ES-I3 (cell line): Measurements from ENCODE around the gene SLC29A1.
"Not testable (repeated sequence)": the region's sequence is repeated elsewhere in the genome, so short reads cannot be mapped to it uniquely, and the experiment has no call there.

Source experiments
- H3K36me3 ChIP-seq: 2 replicates; pipeline ENCODE4 v1.6.1; 2013; ENCODE audit warnings: mild to moderate bottlenecking, low read length, control low read depth, moderate library complexity; ENCODE audit not compliant: insufficient read depth
- H3K4me1 ChIP-seq: 2 replicates; pipeline ENCODE4 v1.6.1; 2013; ENCODE audit warnings: mild to moderate bottlenecking, control low read depth, low read length; ENCODE audit not compliant: insufficient read depth
- H3K9ac ChIP-seq: 2 replicates; pipeline ENCODE4 v1.6.1; 2013; ENCODE audit warnings: low read depth, mild to moderate bottlenecking, low read length, moderate library complexity
- H3K9me3 ChIP-seq: 2 replicates; pipeline ENCODE4 v1.6.1; 2013; ENCODE audit warnings: mild to moderate bottlenecking, low read length, moderate library complexity; ENCODE audit not compliant: control insufficient read depth, insufficient read depth

The SLC29A1 gene

DNA sequence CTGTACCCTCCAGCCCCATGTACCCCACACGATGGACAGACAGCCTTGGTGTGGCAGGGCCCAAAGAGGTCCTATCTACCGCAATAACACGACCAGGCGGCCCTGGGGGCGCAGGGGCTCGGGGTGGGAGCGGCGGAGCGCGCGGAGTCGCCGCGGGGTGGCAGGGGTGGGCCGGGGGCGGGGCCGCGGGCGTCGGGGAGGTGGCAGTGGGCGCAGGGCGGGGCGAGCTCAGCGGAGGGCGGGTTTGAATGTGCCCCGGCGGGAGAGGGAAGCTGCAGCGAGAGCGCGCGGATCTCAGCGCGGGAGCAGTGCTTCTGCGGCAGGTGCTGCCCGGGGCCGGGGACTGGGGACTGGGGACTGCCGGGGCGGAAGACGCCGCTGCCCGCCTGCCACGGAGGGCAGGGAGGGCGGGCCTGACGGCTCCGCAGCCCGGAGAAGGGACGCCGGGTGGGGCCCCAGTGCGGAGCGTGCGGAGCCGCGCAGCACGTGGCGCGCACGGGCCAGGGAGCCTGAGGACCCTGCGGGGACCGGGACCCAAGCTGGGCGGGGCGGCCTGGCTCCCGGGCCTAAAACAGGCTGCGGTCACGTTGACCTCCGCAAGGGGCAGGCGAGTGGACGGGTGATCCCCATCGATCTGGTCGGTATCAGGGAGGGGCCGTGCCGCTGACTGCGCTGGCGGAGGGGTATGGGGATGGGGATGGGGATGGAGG is at the start of gene SLC29A1:
Gene SLC29A1, plus strand, starts transcription at position 277 of the 710 bp plus-strand sequence. CDS start 3,719 bp downstream, outside the sequence.
- Histone ChIP-seq H3K36me3 (no peaks in the 10 kb centered on the region), H3K4me1 (peaks cover 47% of the 10 kb centered on the region; the same call in 1 of the 2 replicates), H3K9me3 (no peaks in the 10 kb centered on the region), H3K9ac (peak within 1 kb of the TSS; percentile 55; the same call in 1 of the 2 replicates)

DNA sequence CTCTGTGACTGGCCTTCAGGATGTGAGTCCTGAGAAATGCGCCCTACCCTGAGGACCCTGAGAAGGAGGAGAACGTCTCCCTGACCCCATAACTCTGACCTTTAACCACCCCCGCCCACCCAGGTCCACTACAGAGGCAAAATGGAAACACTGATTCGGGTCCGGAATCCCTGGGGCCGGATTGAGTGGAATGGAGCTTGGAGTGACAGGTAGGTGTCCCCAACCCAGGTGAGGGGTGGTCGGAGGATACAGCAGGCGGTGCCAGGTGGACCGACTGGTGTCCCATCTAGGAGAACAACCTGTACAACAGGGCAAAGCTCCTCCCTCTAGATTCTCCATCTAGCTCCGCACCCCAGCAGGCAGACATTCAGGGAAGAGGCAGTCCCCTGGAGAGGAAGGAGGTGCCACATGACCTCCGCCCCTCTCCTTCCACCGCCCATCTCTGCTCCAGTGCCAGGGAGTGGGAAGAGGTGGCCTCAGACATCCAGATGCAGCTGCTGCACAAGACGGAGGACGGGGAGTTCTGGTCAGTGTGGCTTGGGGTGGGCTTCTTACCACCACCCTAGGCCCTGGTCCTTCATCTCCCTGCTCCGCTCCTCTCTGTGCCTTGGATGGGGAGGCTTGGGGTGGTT is 47.1 kb upstream of the SLC29A1 start:
- Histone ChIP-seq H3K9ac (no peak overlapping the region), H3K36me3 (no peaks in the 10 kb centered on the region), H3K4me1 (peaks cover 16% of the 10 kb centered on the region; the same call in 1 of the 2 replicates), H3K9me3 (no peaks in the 10 kb centered on the region)

DNA sequence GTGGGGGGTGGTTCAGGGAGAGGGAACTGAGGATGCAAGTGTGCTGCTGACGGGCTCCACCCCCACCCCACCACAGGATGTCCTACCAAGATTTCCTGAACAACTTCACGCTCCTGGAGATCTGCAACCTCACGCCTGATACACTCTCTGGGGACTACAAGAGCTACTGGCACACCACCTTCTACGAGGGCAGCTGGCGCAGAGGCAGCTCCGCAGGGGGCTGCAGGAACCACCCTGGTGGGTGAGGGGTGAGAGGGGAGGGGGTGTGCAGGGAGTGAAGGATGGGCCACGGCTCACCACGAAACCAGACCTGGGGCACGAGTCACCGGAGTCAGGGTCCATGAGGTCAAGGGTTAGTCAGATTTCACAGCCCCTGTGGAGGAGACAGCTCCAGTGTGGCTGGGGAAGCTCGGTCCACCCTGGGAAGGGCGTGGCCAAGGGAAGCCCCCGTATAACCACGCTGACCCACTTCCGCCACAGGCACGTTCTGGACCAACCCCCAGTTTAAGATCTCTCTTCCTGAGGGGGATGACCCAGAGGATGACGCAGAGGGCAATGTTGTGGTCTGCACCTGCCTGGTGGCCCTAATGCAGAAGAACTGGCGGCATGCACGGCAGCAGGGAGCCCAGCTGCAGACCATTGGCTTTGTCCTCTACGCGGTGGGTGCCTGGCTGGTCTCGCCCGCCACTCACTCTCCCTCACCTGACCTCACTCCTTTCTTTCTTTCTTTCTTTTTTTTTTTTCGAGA is 46.5 kb upstream of the SLC29A1 start:
- H3K4me1 ChIP-seq = peaks cover 16% of the 10 kb centered on the region; the same call in 1 of the 2 replicates
- H3K9ac ChIP-seq = no peak overlapping the region
- H3K36me3 ChIP-seq = no peaks in the 10 kb centered on the region
- H3K9me3 ChIP-seq = no peaks in the 10 kb centered on the region

DNA sequence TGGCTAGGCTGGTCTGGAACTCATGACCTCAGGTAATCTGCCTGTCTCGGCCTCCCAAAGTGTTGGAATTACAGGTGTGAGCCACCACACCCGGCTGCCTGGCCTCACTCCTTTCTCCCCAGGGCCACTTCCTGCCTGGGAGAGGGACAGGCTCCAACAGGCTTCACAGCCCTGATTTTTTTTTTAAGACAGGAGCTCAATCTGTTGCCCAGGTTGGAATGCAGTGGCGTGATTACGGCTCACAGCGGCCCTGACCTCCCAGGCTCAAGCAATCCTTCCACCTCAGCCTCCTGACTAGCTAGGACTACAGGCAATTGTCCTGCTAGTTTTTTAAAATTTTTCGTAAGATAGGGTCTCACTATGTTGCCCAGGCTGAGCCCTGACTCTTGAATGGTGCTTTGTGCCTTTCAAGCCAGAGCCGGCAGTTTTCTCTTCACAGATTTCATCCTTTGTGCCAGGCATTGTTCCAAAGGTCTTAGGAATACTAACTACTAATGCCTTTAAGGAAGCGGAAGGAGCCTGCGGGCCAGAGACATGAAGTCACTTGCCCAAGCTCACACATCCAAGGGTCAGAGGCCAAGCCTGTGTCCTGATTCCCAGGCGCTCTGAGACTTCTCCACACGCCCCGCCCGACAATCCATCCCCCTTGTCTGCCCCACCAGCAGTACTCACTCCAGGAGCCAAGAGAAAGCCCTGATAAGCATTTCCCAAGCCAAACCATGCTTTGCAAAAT is 45.5 kb upstream of the SLC29A1 start:
- no peak overlapping the region for H3K9ac ChIP-seq
- no peaks in the 10 kb centered on the region for H3K36me3 ChIP-seq
- H3K9me3 ChIP-seq = no peaks in the 10 kb centered on the region
- peaks cover 15% of the 10 kb centered on the region; the same call in 1 of the 2 replicates for H3K4me1 ChIP-seq

DNA sequence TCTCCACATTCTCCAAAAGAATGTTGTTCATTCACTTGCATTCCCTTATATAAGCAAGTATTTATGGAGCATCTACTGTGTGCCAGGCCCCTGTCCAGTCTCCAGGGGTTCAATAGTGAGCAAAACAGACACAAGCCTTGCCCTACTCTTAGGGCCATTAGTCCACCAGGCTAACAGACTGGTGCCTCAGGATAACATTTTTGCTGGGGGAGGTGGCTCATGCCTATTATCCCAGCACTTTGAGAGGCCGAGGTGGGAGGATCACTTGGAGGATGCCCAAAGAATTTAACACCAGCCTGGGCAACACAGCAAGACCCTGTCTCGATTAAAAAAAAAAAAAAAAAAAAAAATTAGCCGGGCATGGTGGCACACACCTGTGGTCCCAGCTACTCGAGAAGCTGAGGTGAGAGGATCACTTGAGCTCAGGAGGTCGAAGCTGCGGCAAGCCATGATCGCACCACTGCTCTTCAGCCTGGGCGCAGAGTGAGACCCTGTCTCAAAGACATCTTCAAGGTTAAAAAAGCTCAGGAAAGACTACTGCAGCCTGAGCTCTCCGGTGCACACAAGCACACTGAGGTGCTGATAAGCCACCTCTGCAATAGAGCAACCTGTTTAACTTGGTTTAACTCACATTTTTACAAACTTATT is 44.8 kb upstream of the SLC29A1 start:
- Histone ChIP-seq H3K9me3 (no peaks in the 10 kb centered on the region), H3K9ac (no peak overlapping the region), H3K36me3 (no peaks in the 10 kb centered on the region), H3K4me1 (peaks cover 17% of the 10 kb centered on the region)

DNA sequence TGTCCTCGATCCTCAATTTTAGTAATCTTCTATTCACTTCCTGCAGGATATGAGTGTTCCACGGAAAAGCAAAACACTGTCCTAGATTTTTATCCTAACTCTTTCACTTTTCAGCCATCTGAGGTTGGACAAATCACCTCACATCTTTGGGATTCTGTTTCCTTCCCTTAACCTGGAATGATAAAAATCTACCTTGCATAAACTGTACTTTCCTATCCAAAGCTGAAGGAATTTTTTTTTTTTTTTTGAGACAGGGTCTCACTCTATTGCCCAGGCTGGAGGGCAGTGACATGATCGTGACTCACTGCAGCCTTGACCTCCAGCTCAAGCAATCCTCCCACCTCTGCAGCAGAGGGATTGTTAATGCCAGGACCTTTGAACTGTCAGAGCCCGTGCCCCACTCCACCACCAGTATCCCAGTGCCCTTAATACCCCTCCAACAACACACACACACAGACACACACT is 44.3 kb upstream of the SLC29A1 start:
- H3K4me1 ChIP-seq = peaks cover 22% of the 10 kb centered on the region
- no peaks in the 10 kb centered on the region for H3K36me3 ChIP-seq
- no peak overlapping the region for H3K9ac ChIP-seq
- H3K9me3 ChIP-seq = no peaks in the 10 kb centered on the region

DNA sequence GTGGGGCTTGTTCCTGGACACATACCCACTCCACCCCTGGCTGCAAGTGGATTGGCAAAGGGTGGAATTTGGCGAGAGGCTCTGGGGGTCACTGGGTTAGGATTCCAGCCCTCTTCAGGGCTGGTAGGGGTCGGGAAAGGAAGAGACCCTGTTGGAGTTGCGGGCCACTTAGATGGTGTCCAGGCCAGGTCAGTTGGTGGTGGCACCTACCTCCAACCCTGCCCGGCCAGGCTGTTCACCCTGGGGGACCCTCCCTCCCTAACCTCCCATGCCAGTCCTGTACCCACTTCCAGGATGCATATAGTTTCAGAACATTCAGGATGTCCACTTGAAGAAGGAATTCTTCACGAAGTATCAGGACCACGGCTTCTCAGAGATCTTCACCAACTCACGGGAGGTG is 43.7 kb upstream of the SLC29A1 start:
- H3K9me3 ChIP-seq = no peaks in the 10 kb centered on the region
- no peaks in the 10 kb centered on the region for H3K36me3 ChIP-seq
- H3K4me1 ChIP-seq = peaks cover 22% of the 10 kb centered on the region
- H3K9ac ChIP-seq = no peak overlapping the region

DNA sequence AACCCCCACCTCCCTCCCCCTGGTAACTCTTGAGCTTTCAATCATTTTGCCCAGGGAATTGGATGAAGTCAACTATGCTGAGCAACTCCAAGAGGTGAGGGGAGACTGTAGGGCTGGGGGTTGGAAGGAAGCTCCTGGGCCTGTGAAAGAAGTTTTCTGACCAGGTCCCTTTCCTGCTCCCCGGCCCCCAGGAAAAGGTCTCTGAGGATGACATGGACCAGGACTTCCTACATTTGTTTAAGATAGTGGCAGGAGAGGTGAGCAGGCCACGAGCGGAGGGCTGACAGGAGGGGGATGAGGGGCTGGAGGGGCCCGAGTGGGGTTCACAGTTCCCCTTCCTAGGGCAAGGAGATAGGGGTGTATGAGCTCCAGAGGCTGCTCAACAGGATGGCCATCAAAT is 43.0 kb upstream of the SLC29A1 start:
- Histone ChIP-seq H3K4me1 (peaks cover 22% of the 10 kb centered on the region), H3K9me3 (no peaks in the 10 kb centered on the region), H3K9ac (no peak overlapping the region), H3K36me3 (no peaks in the 10 kb centered on the region)

DNA sequence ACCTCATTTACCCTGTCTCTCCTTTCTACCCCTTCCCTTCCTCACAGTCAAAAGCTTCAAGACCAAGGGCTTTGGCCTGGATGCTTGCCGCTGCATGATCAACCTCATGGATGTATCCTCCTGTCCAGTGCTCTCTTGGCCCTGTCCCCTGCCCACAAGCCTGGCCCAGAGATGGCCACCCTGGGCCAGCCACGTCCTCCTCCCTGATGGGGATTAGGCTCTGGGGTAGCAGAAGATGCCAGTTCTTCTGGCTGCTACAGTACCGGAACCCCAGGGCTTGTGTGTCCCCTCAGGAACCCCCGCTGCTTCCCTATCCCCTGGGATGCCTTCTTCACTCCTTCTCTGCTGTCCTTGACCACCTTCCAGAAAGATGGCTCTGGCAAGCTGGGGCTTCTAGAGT is 42.5 kb upstream of the SLC29A1 start:
- peaks cover 23% of the 10 kb centered on the region for H3K4me1 ChIP-seq
- H3K9ac ChIP-seq = no peak overlapping the region
- H3K36me3 ChIP-seq = no peaks in the 10 kb centered on the region
- no peaks in the 10 kb centered on the region for H3K9me3 ChIP-seq

DNA sequence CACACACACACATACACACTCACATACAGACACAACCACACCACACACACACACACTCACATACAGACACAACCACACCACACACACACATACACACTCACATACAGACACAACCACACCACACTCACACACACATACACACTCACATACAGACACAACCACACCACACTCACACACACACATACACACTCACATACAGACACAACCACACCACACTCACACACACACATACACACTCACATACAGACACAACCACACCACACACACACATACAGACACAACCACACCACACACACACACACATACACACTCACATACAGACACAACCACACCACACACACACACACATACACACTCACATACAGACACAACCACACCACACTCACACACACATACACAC is 41.6 kb upstream of the SLC29A1 start:
- H3K9ac ChIP-seq, H3K36me3 ChIP-seq, H3K9me3 ChIP-seq: not testable (repeated sequence)
- peaks cover 23% of the 10 kb centered on the region for H3K4me1 ChIP-seq

DNA sequence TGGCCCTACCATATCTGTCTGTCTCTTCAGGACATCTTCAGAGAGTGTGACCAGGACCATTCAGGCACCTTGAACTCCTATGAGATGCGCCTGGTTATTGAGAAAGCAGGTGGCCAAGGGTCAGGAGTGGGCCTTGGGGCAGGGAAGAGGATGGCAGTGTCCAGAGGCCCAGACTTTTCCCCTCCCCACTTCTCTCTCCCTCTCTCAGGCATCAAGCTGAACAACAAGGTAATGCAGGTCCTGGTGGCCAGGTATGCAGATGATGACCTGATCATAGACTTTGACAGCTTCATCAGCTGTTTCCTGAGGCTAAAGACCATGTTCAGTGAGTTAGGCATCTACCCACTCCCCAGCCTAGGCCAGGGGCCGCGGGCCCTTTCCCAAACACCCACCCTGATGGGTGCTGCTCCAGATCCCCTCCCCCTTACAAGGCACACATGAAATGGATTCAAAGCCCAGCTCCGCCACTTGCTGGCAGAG is 40.4 kb upstream of the SLC29A1 start:
- peaks cover 20% of the 10 kb centered on the region for H3K4me1 ChIP-seq
- H3K36me3 ChIP-seq = no peaks in the 10 kb centered on the region

DNA sequence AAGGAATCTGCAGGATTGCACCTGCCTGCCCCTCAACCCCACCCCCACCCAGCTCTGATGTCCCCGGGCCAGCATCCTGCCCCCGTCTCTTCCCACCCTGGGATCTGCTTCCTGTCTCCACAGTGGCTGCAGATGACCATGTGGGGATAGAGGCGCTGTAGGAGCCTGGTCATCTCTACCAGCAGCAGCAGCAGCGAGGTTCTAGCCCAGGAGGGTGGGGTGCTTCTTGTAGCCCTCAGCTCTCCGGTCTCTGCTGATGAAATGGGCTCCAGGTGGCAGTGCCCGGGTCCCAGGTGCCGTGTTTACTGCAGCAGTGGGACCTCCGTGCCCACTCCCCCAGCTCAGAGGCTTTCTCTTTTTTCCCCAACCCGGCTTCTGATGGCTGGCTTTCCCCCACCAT is 39.6 kb upstream of the SLC29A1 start:
- no peaks in the 10 kb centered on the region for H3K9me3 ChIP-seq
- peaks cover 20% of the 10 kb centered on the region for H3K4me1 ChIP-seq
- H3K9ac ChIP-seq = no peak overlapping the region
- no peaks in the 10 kb centered on the region for H3K36me3 ChIP-seq

More for the DNA sequence above, 40.4 kb upstream of the SLC29A1 start:
- no peaks in the 10 kb centered on the region for H3K9me3 ChIP-seq
- no peak overlapping the region for H3K9ac ChIP-seq

DNA sequence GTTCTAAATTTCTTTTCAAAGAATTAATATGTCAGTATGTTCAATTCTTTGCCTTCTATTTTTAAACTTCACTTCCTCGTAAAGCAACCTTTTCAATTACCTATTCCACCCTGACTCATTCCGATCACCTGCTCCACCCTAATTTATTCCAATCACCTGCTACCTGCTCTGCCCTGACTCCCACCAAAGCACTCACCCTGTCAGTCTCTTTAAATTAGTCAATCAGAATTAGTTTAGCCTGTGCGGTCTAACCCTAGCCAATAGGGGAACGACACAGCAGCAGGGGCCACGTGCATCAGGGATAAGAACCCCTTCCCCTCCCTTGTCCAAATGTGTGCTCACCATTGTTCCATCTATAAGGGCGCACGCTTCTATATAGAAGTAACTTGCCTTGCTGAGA is 38.0 kb upstream of the SLC29A1 start:
- not testable (repeated sequence) for H3K9ac ChIP-seq, H3K9me3 ChIP-seq, H3K36me3 ChIP-seq
- H3K4me1 ChIP-seq = peaks cover 20% of the 10 kb centered on the region
